GM12878 (cell line): Measurements from ENCODE around the gene ZNF48. TPM values are rescaled to one million over a fixed set of nuclear protein-coding genes. Genes with fewer than 3 reads are reported as not detected.

ENCODE experiments used
- ATAC-seq: fragments of 200-7000 bp; cut with Tn5 transposase; 3 replicates; pipeline ENCODE4 v1.9.1; 2020; ENCODE audit warnings: mild to moderate bottlenecking, moderate library complexity
- BruUV-seq: library from RNA; stranded (reverse); fragments of 400-500 nt; replicated peaks from 2 replicates; lab custom pipeline; 2021; lab: Mats Ljungman, UMichigan
- CTCF ChIA-PET: fragments of 300-600 bp; sonication (Branson Sonifier 250); formaldehyde crosslinking; extraction: SDS; loops from one replicate; lab custom pipeline; 2021; ENCODE audit warnings: inconsistent platforms; lab: Yijun Ruan, JAX
- POLR2A ChIA-PET: fragments of 350-600 bp; formaldehyde crosslinking; extraction: SDS; loops from one replicate; lab custom pipeline; 2021; ENCODE audit warnings: inconsistent platforms; lab: Charles Lee
- RAD21 ChIA-PET: fragments of 300-600 bp; sonication (Branson Sonifier 250); formaldehyde crosslinking; loops from one replicate; lab custom pipeline; 2023; ENCODE audit warnings: antibody characterized with exemption; ENCODE audit not compliant: unreplicated experiment; lab: Charles Lee
- SMC1A ChIA-PET: fragments of 300-600 bp; sonication (Branson Sonifier 250); formaldehyde crosslinking; loops from one replicate; lab custom pipeline; 2023; ENCODE audit not compliant: unreplicated experiment, uncharacterized antibody; lab: Charles Lee
- DNase-seq: peaks from one replicate; pipeline ENCODE4 v3.0.0-alpha.2; 2011; ENCODE audit warnings: low read depth, low spot score
- FAIRE-seq: peaks from 3 replicates; lab custom pipeline; 2011; peaks lifted over from hg19 to GRCh38; lab: Jason Lieb, UNC
- H2AFZ ChIP-seq: 2 replicates; pipeline ENCODE4 v1.6.0; 2011; ENCODE audit warnings: low read depth, low read length, control low read depth; ENCODE audit not compliant: control insufficient read depth
- H3K27ac ChIP-seq: 2 replicates; pipeline ENCODE4 v1.5.1; 2011; ENCODE audit warnings: control low read depth; ENCODE audit not compliant: control insufficient read depth, insufficient read depth
- H3K27me3 ChIP-seq, 2 experiments: replicated peaks in 1 of 2; 2 replicates each; pipeline versions ENCODE4 v1.6.0 to v1.6.1; 2011; ENCODE audit warnings: low read length in 1 of 2; ENCODE audit not compliant: control insufficient read depth in 2 of 2, insufficient read depth in 2 of 2
- H3K36me3 ChIP-seq, 2 experiments: 2 replicates each; pipeline ENCODE4 v1.5.1; 2011; ENCODE audit warnings: low read length in 1 of 2; ENCODE audit not compliant: control insufficient read depth in 2 of 2, insufficient read depth in 2 of 2
- H3K4me1 ChIP-seq: 2 replicates; pipeline ENCODE4 v1.6.1; 2011; ENCODE audit warnings: mild to moderate bottlenecking, low read length, moderate library complexity, mixed read lengths; ENCODE audit not compliant: control insufficient read depth, insufficient read depth
- H3K4me2 ChIP-seq: 2 replicates; pipeline ENCODE4 v1.6.0; 2011; ENCODE audit warnings: control low read depth; ENCODE audit not compliant: control insufficient read depth, insufficient read depth
- H3K4me3 ChIP-seq: fragments of 200-600 bp; sonication (generic); 2 replicates; pipeline ENCODE4 v1.5.1; 2016
- H3K79me2 ChIP-seq: 2 replicates; pipeline ENCODE4 v1.6.0; 2011; ENCODE audit warnings: low read length; ENCODE audit not compliant: control insufficient read depth, insufficient read depth
- H3K9ac ChIP-seq: 2 replicates; pipeline ENCODE4 v1.8.0; 2011; ENCODE audit warnings: low read length, control low read depth, mixed read lengths; ENCODE audit not compliant: control insufficient read depth, insufficient read depth
- H3K9me3 ChIP-seq: replicated peaks from 3 replicates; pipeline ENCODE4 v1.5.1; 2011; ENCODE audit warnings: mild to moderate bottlenecking, low read length; ENCODE audit not compliant: control insufficient read depth, insufficient read depth
- H4K20me1 ChIP-seq: 2 replicates; pipeline ENCODE4 v1.6.0; 2011; ENCODE audit not compliant: control insufficient read depth, insufficient read depth
- BCL3 ChIP-seq: IDR thresholded peaks from 2 replicates; pipeline ENCODE4 v1.6.1; 2011; ENCODE audit warnings: borderline replicate concordance, low read depth, mild to moderate bottlenecking, moderate library complexity, low read length; ENCODE audit not compliant: insufficient read depth, poor library complexity, severe bottlenecking
- DPF2 ChIP-seq: fragments of 450-650 bp; IDR thresholded peaks from 2 replicates; pipeline ENCODE4 v1.6.1; 2017; ENCODE audit warnings: mild to moderate bottlenecking
- ZSCAN29 ChIP-seq: fragments of 450-650 bp; IDR thresholded peaks from 2 replicates; pipeline ENCODE4 v1.6.1; 2017; ENCODE audit warnings: mild to moderate bottlenecking, moderate library complexity
- WGBS: methylation state at CpG from one replicate; pipeline ENCODE4 v1.1.6; 2016; ENCODE audit warnings: low lambda C conversion rate; ENCODE audit not compliant: insufficient replicate concordance, insufficient coverage; ENCODE audit errors: missing lambda C conversion rate; 5-methylcytosine and 5-hydroxymethylcytosine counted together
- in situ Hi-C: fragments of 300-500 bp; cut with MboI; formaldehyde crosslinking; loops from 9 replicates; pipeline ENCODE4 v1.14.3; 2018; ENCODE audit warnings: mixed read lengths
- intact Hi-C: fragments of 100-400 bp; cut with micrococcal nuclease; formaldehyde crosslinking; loops from one replicate; pipeline ENCODE4 v1.14.2; 2022; ENCODE audit not compliant: unreplicated experiment
- polyA plus RNA-seq, 11 experiments: library from polyadenylated mRNA; depleted of rRNA in 4 of 11; unstranded in 6 of 11; stranded (reverse) in 5 of 11; fragments of >200 nt; fragmentation: Nextera tagmentation in 4 of 11; fragmentation: Illumina TruSeq in 1 of 11; extraction: Ambion mirVana in 4 of 11; extraction: Trizol in 1 of 11; gene quantifications; 1 replicate in 1 of 11; 2 replicates in 10 of 11; pipeline versions ENCODE4 v1.2.1 to v1.2.3, GENCODE V29; 2011 to 2016; ENCODE audit warnings: inconsistent platforms in 2 of 11, missing spikeins in 2 of 11, low read depth in 1 of 11
- total RNA-seq, 4 experiments: library from RNA; depleted of rRNA in 3 of 4; stranded (reverse); fragments of >200 nt in 3 of 4; fragmentation: Illumina TruSeq in 1 of 4; extraction: Trizol in 1 of 4; gene quantifications; 2 replicates each; pipeline versions ENCODE4 v1.2.1 to v1.2.3, GENCODE V29; 2013 to 2021
- TF ChIP-seq, protein P1 (sequence below): fragments of 450-650 bp; IDR thresholded peaks from 2 replicates; pipeline ENCODE4 v1.6.1; 2016; ENCODE audit warnings: mild to moderate bottlenecking
- TF ChIP-seq, protein P2 (sequence below): IDR thresholded peaks from 2 replicates; pipeline ENCODE4 v1.6.1; 2011; ENCODE audit warnings: low read depth, mild to moderate bottlenecking, low read length, moderate library complexity, borderline replicate concordance; ENCODE audit errors: extremely low read depth
- TF ChIP-seq, protein P3 (sequence below): fragments of 450-650 bp; conservative IDR thresholded peaks from 2 replicates; pipeline ENCODE4 v1.6.1; 2017; ENCODE audit warnings: mild to moderate bottlenecking, moderate library complexity

The ZNF48 gene
- total and polyA plus RNA-seq, 10 of the 15 experiments (the other 5 are each of a cell fraction or from before 2014, with no cell fraction given): 0.14 to 12.0 (median 4.2) TPM

DNA sequence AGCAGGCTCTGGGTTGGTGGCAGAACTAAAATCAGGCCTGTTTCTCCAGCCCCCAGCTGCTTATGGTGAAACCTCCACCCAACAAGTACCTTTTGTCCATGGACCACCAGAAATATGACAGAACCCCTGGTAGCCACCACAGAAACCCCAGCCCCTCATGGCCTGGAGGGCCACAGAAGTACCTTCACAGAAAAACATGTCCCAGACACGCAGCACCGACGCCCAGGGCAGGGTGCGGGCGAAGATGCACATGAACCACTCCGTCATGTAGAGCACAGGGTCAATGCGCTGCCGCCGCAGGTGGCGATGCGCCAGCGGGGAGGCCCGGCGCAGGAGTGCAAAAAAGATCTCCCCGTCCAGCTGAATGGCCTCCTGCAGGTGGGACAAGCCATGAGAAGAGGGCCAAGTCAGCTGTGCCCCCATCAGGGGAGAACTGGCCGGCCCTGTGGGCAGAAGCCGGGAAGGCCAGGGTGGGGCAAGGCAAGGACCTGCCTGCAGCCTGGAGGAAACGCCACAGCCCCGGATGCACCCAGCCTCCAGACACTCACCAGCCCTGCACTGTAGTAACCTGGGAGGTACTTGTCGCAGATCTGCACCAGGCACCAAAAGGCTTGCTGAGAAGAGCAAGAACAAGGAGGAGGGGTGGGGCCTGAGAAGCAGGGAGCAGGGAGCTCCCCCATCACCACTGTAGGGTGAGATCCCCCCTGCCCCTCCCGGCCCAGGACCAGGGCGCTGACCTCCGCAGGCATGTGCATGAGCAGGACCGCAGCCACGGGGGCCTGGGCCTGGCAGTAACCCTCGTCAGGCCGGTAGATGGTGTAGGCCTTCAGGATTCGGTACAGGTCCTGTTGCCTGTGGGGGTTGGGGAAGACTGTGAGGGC, 36.0 kb upstream of the ZNF48 start (continued):
- TF ChIP-seq, protein P1, sequence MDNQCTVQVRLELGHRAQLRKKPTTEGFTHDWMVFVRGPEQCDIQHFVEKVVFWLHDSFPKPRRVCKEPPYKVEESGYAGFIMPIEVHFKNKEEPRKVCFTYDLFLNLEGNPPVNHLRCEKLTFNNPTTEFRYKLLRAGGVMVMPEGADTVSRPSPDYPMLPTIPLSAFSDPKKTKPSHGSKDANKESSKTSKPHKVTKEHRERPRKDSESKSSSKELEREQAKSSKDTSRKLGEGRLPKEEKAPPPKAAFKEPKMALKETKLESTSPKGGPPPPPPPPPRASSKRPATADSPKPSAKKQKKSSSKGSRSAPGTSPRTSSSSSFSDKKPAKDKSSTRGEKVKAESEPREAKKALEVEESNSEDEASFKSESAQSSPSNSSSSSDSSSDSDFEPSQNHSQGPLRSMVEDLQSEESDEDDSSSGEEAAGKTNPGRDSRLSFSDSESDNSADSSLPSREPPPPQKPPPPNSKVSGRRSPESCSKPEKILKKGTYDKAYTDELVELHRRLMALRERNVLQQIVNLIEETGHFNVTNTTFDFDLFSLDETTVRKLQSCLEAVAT: no peak

DNA sequence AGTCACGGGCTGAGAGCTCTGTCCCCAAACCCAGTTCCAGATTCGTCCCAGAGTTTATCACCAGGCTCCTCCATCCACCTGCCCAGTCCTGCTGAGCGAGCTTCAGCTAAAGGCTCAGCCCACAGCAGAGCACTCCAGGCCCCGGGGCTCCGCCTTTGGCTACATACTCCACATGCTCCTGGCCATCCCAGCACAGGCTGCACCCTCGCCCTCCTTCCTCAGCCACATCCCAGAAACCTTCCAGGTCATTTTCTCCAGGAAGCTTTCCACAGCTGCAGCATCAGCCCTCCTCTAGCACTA, 35.4 kb upstream of the ZNF48 start:
- H3K4me1 ChIP-seq: peaks cover 10% of the 10 kb centered on the region; the same call in 1 of the 2 replicates
- POLR2A ChIA-PET: no interaction called here

More for the DNA sequence above, 35.4 kb upstream of the ZNF48 start:
- CTCF ChIA-PET: interaction anchor here (0.7 to 1.3 kb wide), 2 partner anchors 11 to 50 kb away, joined by 3 to 4 read pairs; no protein-coding TSS in a partner anchor
- no peak overlapping the region for H3K4me2 ChIP-seq
- H4K20me1 ChIP-seq: 0 out of 2 replicates have a peak, but pooled peaks cover 6% of the 10 kb centered on the region
- 78% methylated on average over 6 of the region's 6 CpGs for WGBS
- BruUV-seq: no TSS peak
- no peaks in the 10 kb centered on the region for H3K9me3 ChIP-seq
- peaks cover 8% of the 10 kb centered on the region for H3K79me2 ChIP-seq
- ATAC-seq (no peak), DNase-seq (no peak), FAIRE-seq (no peak)
- SMC1A ChIA-PET: no interaction called here
- no peak overlapping the region for H3K4me3 ChIP-seq
- H3K36me3 ChIP-seq: peaks cover 18 to 20% of the 10 kb centered on the region in 2 experiments
- intact Hi-C loops (loop anchor here (10.0 kb wide), 1 partner anchor 265 kb away; the partner anchor contains the start of genes TBX6 and YPEL3), in situ Hi-C loops (no loop called here)
- H3K9ac ChIP-seq: no peak overlapping the region
- H2AFZ ChIP-seq: no peak overlapping the region
- no peaks in the 10 kb centered on the region for H3K27me3 ChIP-seq
- no peak for TF ChIP-seq ZSCAN29
- TF ChIP-seq, protein P2, sequence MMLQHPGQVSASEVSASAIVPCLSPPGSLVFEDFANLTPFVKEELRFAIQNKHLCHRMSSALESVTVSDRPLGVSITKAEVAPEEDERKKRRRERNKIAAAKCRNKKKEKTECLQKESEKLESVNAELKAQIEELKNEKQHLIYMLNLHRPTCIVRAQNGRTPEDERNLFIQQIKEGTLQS: no peak
- TF ChIP-seq BCL3: no peak
- no peak for TF ChIP-seq DPF2
- TF ChIP-seq, protein P3, sequence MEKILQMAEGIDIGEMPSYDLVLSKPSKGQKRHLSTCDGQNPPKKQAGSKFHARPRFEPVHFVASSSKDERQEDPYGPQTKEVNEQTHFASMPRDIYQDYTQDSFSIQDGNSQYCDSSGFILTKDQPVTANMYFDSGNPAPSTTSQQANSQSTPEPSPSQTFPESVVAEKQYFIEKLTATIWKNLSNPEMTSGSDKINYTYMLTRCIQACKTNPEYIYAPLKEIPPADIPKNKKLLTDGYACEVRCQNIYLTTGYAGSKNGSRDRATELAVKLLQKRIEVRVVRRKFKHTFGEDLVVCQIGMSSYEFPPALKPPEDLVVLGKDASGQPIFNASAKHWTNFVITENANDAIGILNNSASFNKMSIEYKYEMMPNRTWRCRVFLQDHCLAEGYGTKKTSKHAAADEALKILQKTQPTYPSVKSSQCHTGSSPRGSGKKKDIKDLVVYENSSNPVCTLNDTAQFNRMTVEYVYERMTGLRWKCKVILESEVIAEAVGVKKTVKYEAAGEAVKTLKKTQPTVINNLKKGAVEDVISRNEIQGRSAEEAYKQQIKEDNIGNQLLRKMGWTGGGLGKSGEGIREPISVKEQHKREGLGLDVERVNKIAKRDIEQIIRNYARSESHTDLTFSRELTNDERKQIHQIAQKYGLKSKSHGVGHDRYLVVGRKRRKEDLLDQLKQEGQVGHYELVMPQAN: no peak
- no peak overlapping the region for H3K27ac ChIP-seq
- RAD21 ChIA-PET: interaction anchor here (0.7 to 1.9 kb wide), 2 partner anchors 11 to 268 kb away, joined by 3 to 7 read pairs; partner anchors contain the start of genes TBC1D10B and TBX6
